Activated CD8-positive, alpha-beta T cell treated with anti-CD3 and anti-CD28 coated beads, Interleukin-2, amount 10 ng/mL, durations not matched to agents 7 days and 5 days (primary cell): ENCODE measurements around the gene AVPR2. TPM values are rescaled to one million over a fixed set of nuclear protein-coding genes. Genes with fewer than 3 reads are reported as not detected.

Source experiments
- ATAC-seq: fragments of 150-1000 bp; cut with Tn5 transposase; one replicate; pipeline ENCODE4 v1.10.0; 2021; ENCODE audit warnings: moderate library complexity
- CTCF ChIA-PET: fragments of 350-600 bp; sonication (Branson Sonifier 250); formaldehyde crosslinking; loops from one replicate; lab custom pipeline; 2021; ENCODE audit warnings: antibody characterized with exemption; lab: Charles Lee
- POLR2A ChIA-PET: fragments of 350-600 bp; sonication (Branson Sonifier 250); formaldehyde crosslinking; loops from one replicate; lab custom pipeline; 2021; ENCODE audit warnings: antibody characterized with exemption; lab: Charles Lee
- DNase-seq: peaks from one replicate; pipeline ENCODE4 v3.0.0-alpha.2; 2020
- H3K27ac Mint-ChIP-seq: one replicate; pipeline ENCODE4 v1.8.0; 2021; ENCODE audit warnings: mild to moderate bottlenecking, mixed read lengths
- H3K27me3 Mint-ChIP-seq: one replicate; pipeline ENCODE4 v1.8.0; 2021; ENCODE audit warnings: low read depth, mixed read lengths
- H3K36me3 Mint-ChIP-seq: one replicate; pipeline ENCODE4 v1.8.0; 2021; ENCODE audit warnings: low read depth, mixed read lengths
- H3K4me1 Mint-ChIP-seq: one replicate; pipeline ENCODE4 v1.8.0; 2021; ENCODE audit warnings: low read depth, mixed read lengths
- H3K4me3 Mint-ChIP-seq: one replicate; pipeline ENCODE4 v1.8.0; 2021; ENCODE audit warnings: mild to moderate bottlenecking, mixed read lengths
- H3K9me3 Mint-ChIP-seq: one replicate; pipeline ENCODE4 v1.8.0; 2022; ENCODE audit warnings: mixed read lengths; ENCODE audit not compliant: insufficient read depth
- total RNA-seq, 2 experiments: library from RNA; stranded (reverse); gene quantifications; one replicate each; pipeline ENCODE4 v1.2.3, GENCODE V29; 2021

Gene AVPR2
- total RNA-seq, 2 experiments from 2014 or later = not detected

DNA sequence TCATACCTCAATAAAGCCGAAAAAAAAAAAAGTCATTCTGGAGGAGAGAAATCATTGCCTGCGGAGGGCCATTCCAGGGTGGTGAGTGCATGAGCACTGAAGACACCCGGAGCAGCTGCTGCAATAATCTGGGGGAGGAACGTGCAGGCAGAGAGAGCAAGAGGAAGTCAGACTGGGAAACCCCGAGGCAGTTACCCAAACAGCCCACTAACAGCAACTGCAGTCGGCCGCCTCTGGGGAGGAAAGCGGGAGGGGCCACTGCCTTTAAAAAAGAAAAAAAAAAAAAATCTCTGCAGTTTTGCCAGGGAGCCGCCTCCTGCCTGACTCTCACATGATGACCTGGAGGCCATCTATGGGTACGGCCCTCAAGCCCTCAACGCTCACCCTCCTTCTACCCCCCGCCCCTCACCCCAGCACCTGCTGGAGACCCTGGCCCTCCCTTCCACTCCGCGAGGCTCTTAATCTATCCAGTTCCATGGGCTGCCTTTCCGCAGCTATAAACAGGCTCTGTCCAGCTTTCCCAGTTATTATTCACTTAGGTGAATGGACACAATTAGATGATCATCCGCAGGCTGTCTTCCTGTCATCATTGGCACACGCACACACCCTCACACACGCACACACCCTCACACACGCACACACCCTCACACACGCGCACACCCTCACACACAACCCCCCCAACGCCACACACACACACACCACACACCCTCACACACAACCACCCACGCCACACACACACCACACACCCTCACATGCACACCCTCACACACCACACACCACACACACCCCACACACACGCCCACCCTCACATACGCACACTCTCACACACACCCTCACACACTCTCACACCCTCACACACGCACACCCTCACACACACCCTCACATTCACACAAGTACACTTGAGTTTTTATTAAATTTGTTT is 3.4 kb upstream of the AVPR2 start:
- DNase-seq = peak; percentile 73
- ATAC-seq = peak; percentile 79
- Mint-ChIP-seq H3K27me3 (peaks cover 6% of the 10 kb centered on the region), H3K27ac (peak overlapping the region; percentile 66), H3K4me1 (peaks cover 40% of the 10 kb centered on the region), H3K4me3 (peak overlapping the region; percentile 53), H3K36me3 (peaks cover 3% of the 10 kb centered on the region), H3K9me3 (peaks cover 5% of the 10 kb centered on the region)
- ChIA-PET CTCF (interaction anchor here (1.0 kb wide), 1 partner anchor 239 kb away, joined by 3 read pairs; no protein-coding TSS in a partner anchor), POLR2A (interaction anchor here (0.6 to 0.7 kb wide), 3 partner anchors 9 to 569 kb away, joined by 3 to 4 read pairs (median 3); partner anchors contain the start of gene ARHGAP4)

- peaks cover 4% of the 10 kb centered on the region for H3K36me3 Mint-ChIP-seq
- H3K4me3 Mint-ChIP-seq = no peak overlapping the region
- no peak for ATAC-seq
- CTCF ChIA-PET = no interaction called here
- DNase-seq = no peak
- POLR2A ChIA-PET = no interaction called here
- H3K9me3 Mint-ChIP-seq = peaks cover 5% of the 10 kb centered on the region
- H3K27me3 Mint-ChIP-seq = peaks cover 6% of the 10 kb centered on the region
- peaks cover 44% of the 10 kb centered on the region for H3K4me1 Mint-ChIP-seq
- peak overlapping the region; percentile 66 for H3K27ac Mint-ChIP-seq
These were observed 2.7 kb upstream of the AVPR2 start for GRCh38 chrX:153901753-153902140.

GRCh38 chrX:153902385-153902784 is 2.1 kb upstream of the AVPR2 start:
- DNase-seq = no peak
- peaks cover 5% of the 10 kb centered on the region for H3K36me3 Mint-ChIP-seq
- CTCF ChIA-PET = no interaction called here
- peaks cover 49% of the 10 kb centered on the region for H3K4me1 Mint-ChIP-seq
- H3K27me3 Mint-ChIP-seq = peaks cover 6% of the 10 kb centered on the region
- H3K9me3 Mint-ChIP-seq = peaks cover 5% of the 10 kb centered on the region
- H3K27ac Mint-ChIP-seq = peak overlapping the region; percentile 20
- POLR2A ChIA-PET = no interaction called here
- no peak overlapping the region for H3K4me3 Mint-ChIP-seq
- no peak for ATAC-seq

- Mint-ChIP-seq H3K4me3 (no peak overlapping the region), H3K36me3 (peaks cover 7% of the 10 kb centered on the region)
- no peak for ATAC-seq
These were observed 1.1 kb upstream of the AVPR2 start for GRCh38 chrX:153903238-153903980.

GRCh38 chrX:153905481-153906095 is 1.1 kb downstream of the AVPR2 start:
- Mint-ChIP-seq H3K4me1 (peaks cover 51% of the 10 kb centered on the region), H3K27me3 (no peaks in the 10 kb centered on the region), H3K9me3 (no peaks in the 10 kb centered on the region), H3K4me3 (no peak overlapping the region), H3K36me3 (peaks cover 12% of the 10 kb centered on the region), H3K27ac (peak overlapping the region; percentile 46)
- no peak for DNase-seq
- ChIA-PET POLR2A (interaction anchor here (2.3 kb wide), 1 partner anchor 20 kb away, joined by 20 read pairs; the partner anchor contains the start of gene ARHGAP4), CTCF (interaction anchor here (2.0 kb wide), 1 partner anchor 20 kb away, joined by 6 read pairs; the partner anchor contains the start of gene ARHGAP4)
- no peak for ATAC-seq

More at GRCh38 chrX:153903238-153903980, 1.1 kb upstream of the AVPR2 start:
- CTCF ChIA-PET = no interaction called here
- DNase-seq = no peak
- POLR2A ChIA-PET = no interaction called here
- Mint-ChIP-seq H3K27ac (peak overlapping the region; percentile 53), H3K4me1 (peaks cover 53% of the 10 kb centered on the region), H3K27me3 (peaks cover 1% of the 10 kb centered on the region), H3K9me3 (peaks cover 5% of the 10 kb centered on the region)

DNA sequence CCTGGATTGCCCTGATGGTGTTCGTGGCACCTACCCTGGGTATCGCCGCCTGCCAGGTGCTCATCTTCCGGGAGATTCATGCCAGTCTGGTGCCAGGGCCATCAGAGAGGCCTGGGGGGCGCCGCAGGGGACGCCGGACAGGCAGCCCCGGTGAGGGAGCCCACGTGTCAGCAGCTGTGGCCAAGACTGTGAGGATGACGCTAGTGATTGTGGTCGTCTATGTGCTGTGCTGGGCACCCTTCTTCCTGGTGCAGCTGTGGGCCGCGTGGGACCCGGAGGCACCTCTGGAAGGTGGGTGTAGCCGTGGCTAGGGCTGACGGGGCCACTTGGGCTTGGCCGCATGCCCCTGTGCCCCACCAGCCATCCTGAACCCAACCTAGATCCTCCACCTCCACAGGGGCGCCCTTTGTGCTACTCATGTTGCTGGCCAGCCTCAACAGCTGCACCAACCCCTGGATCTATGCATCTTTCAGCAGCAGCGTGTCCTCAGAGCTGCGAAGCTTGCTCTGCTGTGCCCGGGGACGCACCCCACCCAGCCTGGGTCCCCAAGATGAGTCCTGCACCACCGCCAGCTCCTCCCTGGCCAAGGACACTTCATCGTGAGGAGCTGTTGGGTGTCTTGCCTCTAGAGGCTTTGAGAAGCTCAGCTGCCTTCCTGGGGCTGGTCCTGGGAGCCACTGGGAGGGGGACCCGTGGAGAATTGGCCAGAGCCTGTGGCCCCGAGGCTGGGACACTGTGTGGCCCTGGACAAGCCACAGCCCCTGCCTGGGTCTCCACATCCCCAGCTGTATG is 1.8 kb downstream of the AVPR2 start:
- ChIA-PET CTCF (interaction anchor here (1.2 to 2.2 kb wide), 3 partner anchors 16 to 41 kb away, joined by 3 to 7 read pairs (median 6); partner anchors contain the start of gene ARHGAP4), POLR2A (interaction anchor here (2.3 kb wide), 1 partner anchor 19 kb away, joined by 20 read pairs; the partner anchor contains the start of gene ARHGAP4)
- H3K36me3 Mint-ChIP-seq = peaks cover 14% of the 10 kb centered on the region
- H3K27me3 Mint-ChIP-seq = no peaks in the 10 kb centered on the region
- DNase-seq = peak; percentile 39
- H3K4me1 Mint-ChIP-seq = peaks cover 44% of the 10 kb centered on the region
- H3K9me3 Mint-ChIP-seq = no peaks in the 10 kb centered on the region
- no peak overlapping the region for H3K4me3 Mint-ChIP-seq
- H3K27ac Mint-ChIP-seq = peak overlapping the region; percentile 46
- ATAC-seq = peak; percentile 28

GRCh38 chrX:153907456-153907855 is 3.0 kb downstream of the AVPR2 start:
- H3K9me3 Mint-ChIP-seq = no peaks in the 10 kb centered on the region
- peaks cover 38% of the 10 kb centered on the region for H3K4me1 Mint-ChIP-seq
- no peak overlapping the region for H3K27ac Mint-ChIP-seq
- peaks cover 21% of the 10 kb centered on the region for H3K36me3 Mint-ChIP-seq
- H3K4me3 Mint-ChIP-seq = no peak overlapping the region
- ATAC-seq (no peak), DNase-seq (no peak)
- no peaks in the 10 kb centered on the region for H3K27me3 Mint-ChIP-seq
- CTCF ChIA-PET = interaction anchor here (1.2 to 2.2 kb wide), 3 partner anchors 15 to 39 kb away, joined by 3 to 7 read pairs (median 6); partner anchors contain the start of gene ARHGAP4
- POLR2A ChIA-PET = interaction anchor here (2.3 kb wide), 1 partner anchor 18 kb away, joined by 20 read pairs; the partner anchor contains the start of gene ARHGAP4

- no peak overlapping the region for H3K4me3 Mint-ChIP-seq
- CTCF ChIA-PET = interaction anchor here (2.2 kb wide), 1 partner anchor 39 kb away, joined by 7 read pairs; no protein-coding TSS in a partner anchor
- POLR2A ChIA-PET = no interaction called here
- H3K9me3 Mint-ChIP-seq = no peaks in the 10 kb centered on the region
- peaks cover 31% of the 10 kb centered on the region for H3K4me1 Mint-ChIP-seq
- DNase-seq (no peak), ATAC-seq (no peak)
- H3K27ac Mint-ChIP-seq = peak overlapping the region; percentile 46
- no peaks in the 10 kb centered on the region for H3K27me3 Mint-ChIP-seq
- peaks cover 21% of the 10 kb centered on the region for H3K36me3 Mint-ChIP-seq
These were observed 3.9 kb downstream of the AVPR2 start for GRCh38 chrX:153908219-153908860.

GRCh38 chrX:153909024-153909979 is 4.8 kb downstream of the AVPR2 start:
- POLR2A ChIA-PET = no interaction called here
- Mint-ChIP-seq H3K4me1 (peaks cover 22% of the 10 kb centered on the region), H3K27me3 (no peaks in the 10 kb centered on the region), H3K9me3 (no peaks in the 10 kb centered on the region), H3K27ac (no peak overlapping the region), H3K36me3 (peaks cover 25% of the 10 kb centered on the region), H3K4me3 (no peak overlapping the region)
- no peak for DNase-seq
- CTCF ChIA-PET = interaction anchor here (1.4 kb wide), 1 partner anchor 15 kb away, joined by 3 read pairs; no protein-coding TSS in a partner anchor
- peak; percentile 43 for ATAC-seq
